Measurements from ENCODE around the gene STK26.

STK26 gene

DNA sequence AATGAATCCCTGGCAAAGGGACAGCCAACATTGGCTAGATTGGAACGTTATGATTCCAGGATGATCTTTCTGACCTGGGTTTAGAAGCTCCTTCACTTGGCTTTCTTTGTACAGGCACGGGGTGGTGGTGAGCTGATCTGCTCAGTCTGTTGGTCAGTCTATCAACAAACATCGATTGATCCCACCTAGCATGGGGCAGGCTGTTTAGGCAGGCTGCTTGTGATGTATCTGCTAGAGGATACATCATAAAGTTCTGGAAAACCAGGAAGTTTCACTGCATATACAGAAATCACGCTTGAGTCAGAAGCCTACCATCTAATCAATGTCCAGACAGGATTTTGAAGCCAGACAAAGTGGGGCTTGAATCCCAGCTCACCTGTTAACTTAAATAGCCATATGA, 97.8 kb downstream of the STK26 start:
- H3K4me3 ChIP-seq, result no peak overlapping the region
- H3K9me3 ChIP-seq, result no peaks in the 10 kb centered on the region
- H3K27me3 ChIP-seq (ENCODE audit: low read depth), result peaks cover 2% of the 10 kb centered on the region
- in situ Hi-C loops (cut with MboI; ENCODE audit: low sequenced_read_pairs), result no loop called here
- no peak for DNase-seq (ENCODE audit: low spot score in 2 of 2)
- H3K4me1 ChIP-seq, result peaks cover 14% of the 10 kb centered on the region
- H3K36me3 ChIP-seq (replicated peaks), result no peaks in the 10 kb centered on the region
